Keratinocyte (primary cell): Measurements from ENCODE around the gene SALL4. TPM values are rescaled to one million over a fixed set of nuclear protein-coding genes. Genes with fewer than 3 reads are reported as not detected.

Experiments
- DNase-seq: peaks from one replicate; pipeline ENCODE4 v3.0.0-alpha.2; 2011; ENCODE audit warnings: low read depth, missing footprints, low spot score
- FAIRE-seq: peaks from 2 replicates; lab custom pipeline; 2011; peaks lifted over from hg19 to GRCh38; lab: Jason Lieb, UNC
- H2AFZ ChIP-seq: 2 replicates; pipeline ENCODE4 v1.6.0; 2012; ENCODE audit warnings: low read length, control low read depth, inconsistent platforms; ENCODE audit not compliant: control insufficient read depth
- H3K27ac ChIP-seq: 2 replicates; pipeline ENCODE4 v1.5.1; 2011; ENCODE audit warnings: low read length; ENCODE audit not compliant: control insufficient read depth, insufficient read depth
- H3K27me3 ChIP-seq: 3 replicates; pipeline ENCODE4 v1.6.0; 2011; ENCODE audit warnings: low read length; ENCODE audit not compliant: control insufficient read depth, insufficient read depth; ENCODE audit errors: extremely low read depth
- H3K36me3 ChIP-seq, 2 experiments: 2 replicates in 1 of 2; 3 replicates in 1 of 2; pipeline ENCODE4 v1.5.1; 2011; ENCODE audit warnings: low read length in 2 of 2, mild to moderate bottlenecking in 1 of 2; ENCODE audit not compliant: control insufficient read depth in 2 of 2, insufficient read depth in 2 of 2; ENCODE audit errors: extremely low read depth in 1 of 2
- H3K4me1 ChIP-seq: 3 replicates; pipeline ENCODE4 v1.5.1; 2011; ENCODE audit warnings: low read length; ENCODE audit not compliant: control insufficient read depth, insufficient read depth; ENCODE audit errors: extremely low read depth
- H3K4me2 ChIP-seq: 3 replicates; pipeline ENCODE4 v1.6.0; 2011; ENCODE audit warnings: low read depth, low read length; ENCODE audit not compliant: control insufficient read depth, insufficient read depth; ENCODE audit errors: extremely low read depth
- H3K4me3 ChIP-seq, 3 experiments: fragments of 200-600 bp in 1 of 3; sonication (generic) in 1 of 3; 2 replicates in 2 of 3; 3 replicates in 1 of 3; pipeline ENCODE4 v1.5.1; 2011 to 2016; ENCODE audit warnings: low read length in 3 of 3, mild to moderate bottlenecking in 3 of 3, control low read depth in 2 of 3, inconsistent platforms in 1 of 3, low read depth in 1 of 3, mixed read lengths in 1 of 3, mixed run types in 1 of 3, moderate library complexity in 1 of 3; ENCODE audit not compliant: control insufficient read depth in 2 of 3, insufficient read depth in 2 of 3; ENCODE audit errors: extremely low read depth in 1 of 3
- H3K79me2 ChIP-seq: 2 replicates; pipeline ENCODE4 v1.6.0; 2012; ENCODE audit warnings: low read length; ENCODE audit not compliant: control insufficient read depth, insufficient read depth
- H3K9ac ChIP-seq: 3 replicates; pipeline ENCODE4 v1.6.0; 2011; ENCODE audit warnings: low read length; ENCODE audit not compliant: control insufficient read depth, insufficient read depth; ENCODE audit errors: extremely low read depth
- H3K9me1 ChIP-seq: 3 replicates; pipeline ENCODE4 v1.6.0; 2011; ENCODE audit warnings: low read length; ENCODE audit not compliant: control insufficient read depth, insufficient read depth; ENCODE audit errors: extremely low read depth
- H3K9me3 ChIP-seq: 2 replicates; pipeline ENCODE4 v1.5.1; 2012; ENCODE audit warnings: low read depth, low read length; ENCODE audit not compliant: control insufficient read depth
- H4K20me1 ChIP-seq: 3 replicates; pipeline ENCODE4 v1.6.0; 2011; ENCODE audit warnings: low read length; ENCODE audit not compliant: control insufficient read depth, insufficient read depth; ENCODE audit errors: extremely low read depth
- CTCF ChIP-seq, 3 experiments: IDR thresholded peaks in 1 of 3; conservative IDR thresholded peaks in 1 of 3; optimal IDR thresholded peaks in 1 of 3; 2 replicates in 2 of 3; 3 replicates in 1 of 3; pipeline versions ENCODE3 to v1.5.1; 2011; ENCODE audit warnings: low read length in 3 of 3, mild to moderate bottlenecking in 3 of 3, moderate library complexity in 2 of 3, control low read depth in 1 of 3, inconsistent platforms in 1 of 3; ENCODE audit not compliant: insufficient read depth in 2 of 3; ENCODE audit errors: extremely low read depth in 1 of 3
- EZH2 ChIP-seq: IDR thresholded peaks from one replicate; pipeline ENCODE4 v1.6.1; 2012; ENCODE audit warnings: inconsistent platforms, mild to moderate bottlenecking, low read length, moderate library complexity
- dilution Hi-C: fragments of 300-500 bp; cut with MboI; formaldehyde crosslinking; loops from one replicate; pipeline ENCODE4 v1.7.0; 2020; ENCODE audit warnings: low sequenced_read_pairs; ENCODE audit not compliant: extremely low pct_ligation_motif_present
- polyA plus RNA-seq, 5 experiments: library from polyadenylated mRNA; depleted of rRNA in 3 of 5; stranded (reverse) in 3 of 5; stranded (forward) in 1 of 5; unstranded in 1 of 5; fragments of >200 nt; gene quantifications; 1 replicate in 1 of 5; 2 replicates in 3 of 5; 3 replicates in 1 of 5; pipeline versions ENCODE4 v1.2.1 to v1.2.3, GENCODE V29; 2011 to 2012; ENCODE audit warnings: missing spikeins in 2 of 5, low read depth in 1 of 5, low replicate concordance in 1 of 5

The SALL4 gene
- polyA plus RNA-seq, 1 donor (not counting 4 experiments of a cell fraction or from before 2014, with no cell fraction given) = 0.04 TPM

DNA sequence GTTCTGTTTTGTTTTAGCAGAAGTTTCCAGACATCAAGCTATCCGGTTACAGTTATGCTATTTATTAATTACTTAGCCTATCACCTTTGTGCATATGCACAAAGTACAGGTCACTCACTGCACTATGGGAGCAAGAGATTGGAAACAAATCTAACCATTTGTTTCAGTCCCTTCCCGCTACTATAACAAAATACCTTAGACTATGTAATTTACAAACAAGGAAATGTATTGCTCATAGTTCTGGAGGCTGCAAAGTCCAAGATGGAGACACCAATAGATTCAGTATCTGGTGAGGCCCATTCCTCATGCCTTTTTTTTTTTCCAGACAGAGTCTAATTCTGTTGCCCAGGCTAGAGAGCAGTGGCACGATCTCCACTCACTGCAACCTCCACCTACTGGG, 69.3 kb downstream of the SALL4 start:
- FAIRE-seq = no peak
- Histone ChIP-seq H3K4me3 (no peak overlapping the region), H3K9me3 (no peaks in the 10 kb centered on the region), H3K9ac (no peak overlapping the region), H2AFZ (no peak overlapping the region), H4K20me1 (no peaks in the 10 kb centered on the region), H3K79me2 (no peaks in the 10 kb centered on the region), H3K36me3 (no peaks in the 10 kb centered on the region), H3K27me3 (no peaks in the 10 kb centered on the region), H3K9me1 (no peaks in the 10 kb centered on the region), H3K4me1 (no peaks in the 10 kb centered on the region), H3K4me2 (no peak overlapping the region), H3K27ac (no peak overlapping the region)
- TF ChIP-seq CTCF (optimal IDR thresholded peaks at IDR 0.05 in 1 of 3, IDR thresholded peaks at IDR 0.05 in 1 of 3, conservative IDR thresholded peaks at IDR 0.05 in 1 of 3; ENCODE audit: extremely low read depth in 1 of 3, insufficient read depth in 2 of 3, low read length in 3 of 3) = no peak
- TF ChIP-seq EZH2 = no peak
- DNase-seq = no peak
- dilution Hi-C loops = no loop called here

Other genes starting within 250 kb of the SALL4 start
- 5.8 to 8.6 TPM (median 6.1 TPM) in 3 replicates for gene ATP9A, start 34.1 kb downstream of the SALL4 start, polyA plus RNA-seq